Right cardiac atrium (tissue), 5 donors: ENCODE measurements around the gene ACTMAP. TPM values are rescaled to one million over a fixed set of nuclear protein-coding genes. Genes with fewer than 3 reads are reported as not detected.
A peak's percentile ranks its signal among the peaks of the same experiment; 100 is the strongest.
"Not testable (repeated sequence)": the region's sequence is repeated elsewhere in the genome, so short reads cannot be mapped to it uniquely, and the experiment has no call there.

Experiments
- ATAC-seq, 2 donors: fragments of 200-7000 bp; cut with Tn5 transposase; one replicate each; pipeline versions ENCODE4 v1.8.0 to v1.9.1; 2020; ENCODE audit warnings: moderate library complexity in 2 of 2, mild to moderate bottlenecking in 1 of 2
- DNase-seq, 3 donors: peaks; one replicate each; pipeline ENCODE4 v3.0.0-alpha.2; 2020
- H3K27ac ChIP-seq: one replicate; pipeline ENCODE4 v1.5.1; 2013; ENCODE audit warnings: mild to moderate bottlenecking, low read length, control low read depth, moderate library complexity
- H3K27me3 ChIP-seq: one replicate; pipeline ENCODE4 v1.6.1; 2013; ENCODE audit not compliant: control insufficient read depth, insufficient read depth
- H3K4me1 ChIP-seq: one replicate; pipeline ENCODE4 v1.6.1; 2013; ENCODE audit warnings: low read length; ENCODE audit not compliant: control insufficient read depth, insufficient read depth
- H3K4me3 ChIP-seq: one replicate; pipeline ENCODE4 v1.5.1; 2013; ENCODE audit warnings: low read length, control low read depth
- H3K9me3 ChIP-seq: one replicate; pipeline ENCODE4 v1.6.1; 2013; ENCODE audit warnings: low read length; ENCODE audit not compliant: control insufficient read depth
- WGBS: extraction: QIAGEN DNeasy Blood & Tissue Kit; methylation state at CpG from one replicate; pipeline ENCODE4 v1.1.7; 2013; 5-methylcytosine and 5-hydroxymethylcytosine counted together
- intact Hi-C, 4 donors: fragments of 100-400 bp; cut with DNase I; formaldehyde crosslinking; loops; one replicate each; pipeline versions ENCODE4 v1.11.0 to v1.14.0; 2022 to 2023
- polyA plus RNA-seq: library from polyadenylated mRNA; stranded (reverse); fragments of 200-250 nt; gene quantifications from one replicate; pipeline ENCODE4 v1.2.3, GENCODE V29; 2013
- total RNA-seq, 4 donors: library from RNA; stranded (reverse); fragmentation: NEBNext Ultra II Directional; extraction: Animal tissue kit (Norgen Biotek cat#: 25700); gene quantifications; one replicate each; pipeline ENCODE4 v1.2.1, GENCODE V29; 2021
- donor health status: healthy with polysubstance abuse.
- donor health status: DM: no; HTN: yes; CAD: no.
- donor health status: DM: no; HTN: no; CAD: no.
- donor health status: DM: no; HTN: yes; CAD: no; lungs with severe emphysema.
- donor health status: DM: yes; HTN: yes; CAD: no.

The ACTMAP gene
- total and polyA plus RNA-seq, 5 donors = 4.5 to 6.1 (median 5.1) TPM

GRCh38 chr19:40785526-40785925 is 35.2 kb upstream of the ACTMAP start:
- ATAC-seq = no peak
- no peak overlapping the region for H3K4me3 ChIP-seq
- no peaks in the 10 kb centered on the region for H3K4me1 ChIP-seq
- DNase-seq = no peak
- H3K27ac ChIP-seq = no peak overlapping the region
- no peaks in the 10 kb centered on the region for H3K27me3 ChIP-seq
- intact Hi-C loops = no loop called here
- WGBS = 57% methylated on average over 1 of the region's 1 CpG
- no peaks in the 10 kb centered on the region for H3K9me3 ChIP-seq

GRCh38 chr19:40784146-40784545 is 33.9 kb upstream of the ACTMAP start:
- H3K27ac ChIP-seq, H3K27me3 ChIP-seq, ATAC-seq, DNase-seq, H3K9me3 ChIP-seq, H3K4me3 ChIP-seq, H3K4me1 ChIP-seq, intact Hi-C loops: not testable (repeated sequence)
- 96% methylated on average over 2 of the region's 2 CpGs for WGBS

- 94% methylated on average over 14 of the region's 14 CpGs for WGBS
- Histone ChIP-seq H3K9me3 (no peaks in the 10 kb centered on the region), H3K27me3 (no peaks in the 10 kb centered on the region), H3K4me3 (no peak overlapping the region), H3K4me1 (peaks cover 4% of the 10 kb centered on the region), H3K27ac (no peak overlapping the region)
- intact Hi-C loops = no loop called here
- peak in 1 of 3 donors; percentile 19 for DNase-seq
- ATAC-seq = no peak
These were observed 33.4 kb upstream of the ACTMAP start for GRCh38 chr19:40783711-40784110.

GRCh38 chr19:40781140-40781539 is 30.9 kb upstream of the ACTMAP start:
- 94% methylated on average over 7 of the region's 7 CpGs for WGBS
- intact Hi-C loops = no loop called here
- peaks cover 4% of the 10 kb centered on the region for H3K4me1 ChIP-seq
- DNase-seq (peak in 1 of 3 donors; percentile 7), ATAC-seq (no peak)
- H3K27ac ChIP-seq = no peak overlapping the region
- no peaks in the 10 kb centered on the region for H3K9me3 ChIP-seq
- H3K27me3 ChIP-seq = no peaks in the 10 kb centered on the region
- H3K4me3 ChIP-seq = no peak overlapping the region

- intact Hi-C loops = no loop called here
- WGBS = 96% methylated on average over 5 of the region's 5 CpGs
These were observed 30.3 kb upstream of the ACTMAP start for GRCh38 chr19:40780582-40780981.

GRCh38 chr19:40778706-40779284 is 28.5 kb upstream of the ACTMAP start:
- 9% methylated on average over 7 of the region's 7 CpGs for WGBS
- H3K27me3 ChIP-seq = no peaks in the 10 kb centered on the region
- H3K4me3 ChIP-seq = peak overlapping the region; percentile 75
- intact Hi-C loops = no loop called here
- DNase-seq (no peak), ATAC-seq (no peak)
- peaks cover 4% of the 10 kb centered on the region for H3K4me1 ChIP-seq
- H3K9me3 ChIP-seq = no peaks in the 10 kb centered on the region
- peak overlapping the region; percentile 96 for H3K27ac ChIP-seq

More at GRCh38 chr19:40780582-40780981, 30.3 kb upstream of the ACTMAP start:
- Histone ChIP-seq H3K9me3 (no peaks in the 10 kb centered on the region), H3K4me3 (no peak overlapping the region), H3K27me3 (no peaks in the 10 kb centered on the region), H3K27ac (no peak overlapping the region), H3K4me1 (peaks cover 4% of the 10 kb centered on the region)
- ATAC-seq (no peak), DNase-seq (no peak)

GRCh38 chr19:40777937-40778705 is 27.8 kb upstream of the ACTMAP start, which contains the start of gene RAB4B:
Gene RAB4B (plus strand): TSS chr19:40778247. CDS start chr19:40778376, 129 bp downstream.
- Histone ChIP-seq H3K27ac (peak within 1 kb of the TSS; percentile 99), H3K4me1 (peaks cover 4% of the 10 kb centered on the region), H3K27me3 (no peaks in the 10 kb centered on the region), H3K9me3 (no peaks in the 10 kb centered on the region), H3K4me3 (peak within 1 kb of the TSS; percentile 75)
- ATAC-seq (peak; percentile 97), DNase-seq (peak; percentile 100)
- intact Hi-C loops = no loop called here
- WGBS = under 1% methylated on average over 56 of the region's 56 CpGs

- Histone ChIP-seq H3K27me3 (no peaks in the 10 kb centered on the region), H3K9me3 (no peaks in the 10 kb centered on the region), H3K27ac (peak overlapping the region; percentile 99), H3K4me1 (peaks cover 4% of the 10 kb centered on the region), H3K4me3 (peak overlapping the region; percentile 65)
- WGBS = under 1% methylated on average over 10 of the region's 10 CpGs
- no peak for DNase-seq
- intact Hi-C loops = no loop called here
- no peak for ATAC-seq
These were observed 27.3 kb upstream of the ACTMAP start for GRCh38 chr19:40777645-40777936.

GRCh38 chr19:40776932-40777644 is 26.8 kb upstream of the ACTMAP start:
- ATAC-seq (peak; percentile 88 to 89), DNase-seq (peak; percentile 83 to 92 (median 90))
- WGBS = 12% methylated on average over 13 of the region's 13 CpGs
- Histone ChIP-seq H3K27me3 (no peaks in the 10 kb centered on the region), H3K27ac (peak overlapping the region; percentile 99), H3K9me3 (no peaks in the 10 kb centered on the region), H3K4me1 (peaks cover 4% of the 10 kb centered on the region), H3K4me3 (peak overlapping the region; percentile 65)
- intact Hi-C loops = no loop called here

GRCh38 chr19:40776364-40776763 is 26.1 kb upstream of the ACTMAP start:
- no peak overlapping the region for H3K4me3 ChIP-seq
- DNase-seq = peak in 1 of 3 donors; percentile 11
- H3K9me3 ChIP-seq = no peaks in the 10 kb centered on the region
- intact Hi-C loops = no loop called here
- ATAC-seq = no peak
- 79% methylated on average over 7 of the region's 7 CpGs for WGBS
- no peak overlapping the region for H3K27ac ChIP-seq
- peaks cover 4% of the 10 kb centered on the region for H3K4me1 ChIP-seq
- no peaks in the 10 kb centered on the region for H3K27me3 ChIP-seq

GRCh38 chr19:40775632-40776022 is 25.4 kb upstream of the ACTMAP start:
- H3K27ac ChIP-seq = no peak overlapping the region
- intact Hi-C loops = no loop called here
- H3K4me1 ChIP-seq = peaks cover 4% of the 10 kb centered on the region
- no peaks in the 10 kb centered on the region for H3K27me3 ChIP-seq
- H3K9me3 ChIP-seq = no peaks in the 10 kb centered on the region
- DNase-seq = peak in 2 of 3 donors; percentile 39 to 57
- H3K4me3 ChIP-seq = no peak overlapping the region
- 88% methylated on average over 10 of the region's 10 CpGs for WGBS
- no peak for ATAC-seq
